H1 (cell line): ENCODE data around the gene LRRC23. TPM values are rescaled to one million over a fixed set of nuclear protein-coding genes. Genes with fewer than 3 reads are reported as not detected.

Source experiments
- POLR2A ChIP-seq, 2 experiments: IDR thresholded peaks; 1 replicate in 1 of 2; 2 replicates in 1 of 2; pipeline ENCODE4 v1.6.1; 2011; ENCODE audit warnings: low read depth in 2 of 2, low read length in 2 of 2, mild to moderate bottlenecking in 2 of 2; ENCODE audit errors: control extremely low read depth in 1 of 2
- RFX5 ChIP-seq: IDR thresholded peaks from 2 replicates; pipeline ENCODE4 v1.6.1; 2011; ENCODE audit warnings: low read depth, low read length, improper control_type of control experiment, borderline replicate concordance
- polyA plus RNA-seq, 7 experiments: library from polyadenylated mRNA; depleted of rRNA in 3 of 7; stranded (reverse) in 5 of 7; unstranded in 2 of 7; fragments of >200 nt in 5 of 7; fragments of 200-250 nt in 2 of 7; gene quantifications; 1 replicate in 5 of 7; 2 replicates in 1 of 7; 4 replicates in 1 of 7; pipeline versions ENCODE4 v1.2.1 to v1.2.3, GENCODE V29; 2011 to 2013; ENCODE audit warnings: missing spikeins in 2 of 7, mixed read lengths in 2 of 7
- total RNA-seq: library from RNA; stranded (reverse); fragmentation: NEBNext Ultra II Directional; extraction: Animal tissue kit (Norgen Biotek cat#: 25700); gene quantifications from 2 replicates; pipeline ENCODE4 v1.2.1, GENCODE V29; 2021
- TF ChIP-seq, protein P1 (sequence below): IDR thresholded peaks from 2 replicates; pipeline ENCODE4 v1.6.1; 2011; ENCODE audit warnings: low read depth, mild to moderate bottlenecking, low read length; ENCODE audit not compliant: insufficient read depth

The LRRC23 gene
- total and polyA plus RNA-seq, 2 of the 8 experiments (the other 6 are each of a cell fraction or from before 2014, with no cell fraction given): 2.5 to 3.6 TPM

DNA sequence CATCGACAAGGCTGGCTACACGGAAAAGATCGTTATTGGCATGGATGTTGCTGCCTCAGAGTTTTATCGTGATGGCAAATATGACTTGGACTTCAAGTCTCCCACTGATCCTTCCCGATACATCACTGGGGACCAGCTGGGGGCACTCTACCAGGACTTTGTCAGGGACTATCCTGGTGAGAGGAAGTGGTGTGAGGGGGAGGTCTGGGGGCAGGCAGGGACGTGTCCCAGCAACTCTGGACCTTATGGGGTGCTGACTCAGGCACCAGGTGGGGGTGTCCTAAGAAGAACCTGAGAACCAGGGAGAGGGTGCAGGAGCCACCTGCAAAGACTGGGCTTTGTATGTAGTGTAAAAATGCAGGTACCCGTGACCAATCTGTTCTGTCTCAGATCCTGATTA, 15.0 kb downstream of the LRRC23 start (continued):
- TF ChIP-seq, protein P1, sequence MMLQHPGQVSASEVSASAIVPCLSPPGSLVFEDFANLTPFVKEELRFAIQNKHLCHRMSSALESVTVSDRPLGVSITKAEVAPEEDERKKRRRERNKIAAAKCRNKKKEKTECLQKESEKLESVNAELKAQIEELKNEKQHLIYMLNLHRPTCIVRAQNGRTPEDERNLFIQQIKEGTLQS: no peak
- TF ChIP-seq RFX5 (no peak), POLR2A (IDR thresholded peaks at IDR 0.05; ENCODE audit: control extremely low read depth in 1 of 2, low read depth in 2 of 2, low read length in 2 of 2) (no peak)
